Hematopoietic multipotent progenitor cell treated with erythropoietin and hydrocortisone succinate and interleukin-3 and kit ligand, for 6 days (in vitro differentiated cells): ENCODE results near the gene ENTPD6.
A peak's percentile ranks its signal among the peaks of the same experiment; 100 is the strongest.
"Not testable (repeated sequence)": the region's sequence is repeated elsewhere in the genome, so short reads cannot be mapped to it uniquely, and the experiment has no call there.

Experiments
- DNase-seq: peaks from one replicate; pipeline ENCODE4 v3.0.0-alpha.2; 2015

The ENTPD6 gene

DNA sequence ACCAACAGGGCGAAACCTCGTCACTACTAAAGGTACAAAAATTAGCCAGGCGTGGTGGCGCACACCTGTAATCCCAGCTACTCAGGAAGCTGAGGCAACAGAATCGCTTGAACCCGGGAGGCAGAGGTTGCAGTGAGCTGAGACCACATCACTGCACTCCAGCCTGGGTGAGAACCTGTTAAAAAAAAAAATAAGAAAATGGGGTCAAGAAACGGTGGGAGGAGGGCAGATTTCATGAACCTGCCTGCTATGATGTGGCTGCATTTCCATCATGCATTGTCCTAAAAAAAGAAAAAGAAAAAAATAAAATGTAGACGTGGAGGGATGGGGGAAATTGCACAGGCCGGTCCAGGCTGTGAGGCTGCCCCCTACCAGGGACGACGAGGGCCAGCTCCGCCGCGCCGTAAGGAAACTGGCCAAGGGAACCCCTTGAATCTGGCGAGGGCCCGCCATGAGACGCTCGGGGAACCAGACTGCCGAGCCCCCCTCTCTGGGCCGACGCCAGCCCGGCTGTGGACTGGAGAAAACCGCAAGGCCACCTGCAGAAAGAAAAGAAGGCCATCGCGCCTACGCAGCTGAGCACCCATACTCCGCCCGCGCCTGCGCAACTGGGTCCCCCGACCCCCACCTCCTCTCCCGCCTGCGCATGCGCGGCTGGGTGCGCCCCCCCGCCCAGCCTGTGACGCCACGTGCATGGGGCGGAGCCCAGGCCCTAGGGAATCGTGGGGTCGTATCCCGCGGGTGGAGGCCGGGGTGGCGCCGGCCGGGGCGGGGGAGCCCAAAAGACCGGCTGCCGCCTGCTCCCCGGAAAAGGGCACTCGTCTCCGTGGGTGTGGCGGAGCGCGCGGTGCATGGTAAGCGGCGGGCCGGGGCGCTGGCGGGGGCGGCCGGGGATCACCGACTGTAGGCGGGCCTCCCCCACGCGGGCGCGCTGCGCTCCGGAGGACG is at the start of gene ENTPD6:
Gene ENTPD6, plus strand, starts transcription at position 699 of the 948 bp plus-strand sequence. CDS start 10,825 bp downstream, outside the sequence.
- peak; percentile 93 for DNase-seq

DNA sequence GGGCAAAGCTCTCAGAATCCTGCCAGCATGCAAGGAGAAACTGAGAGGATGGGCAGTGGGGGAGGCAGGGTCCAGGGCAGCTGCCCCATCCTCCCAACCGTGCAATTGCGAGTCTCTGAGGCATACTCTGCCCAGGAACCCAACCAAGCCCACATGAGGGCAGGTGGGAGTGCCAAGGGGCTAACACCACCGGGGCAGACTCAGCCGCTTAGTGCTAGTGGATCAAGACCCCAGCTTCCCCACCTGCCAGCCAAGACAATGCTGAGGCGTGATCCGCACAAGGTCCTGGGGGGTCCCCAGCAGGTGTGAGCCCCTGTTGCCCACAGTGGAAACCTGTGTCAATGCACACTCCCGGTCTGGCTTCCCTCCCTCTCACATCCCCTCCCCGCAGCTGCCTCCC is 48.5 kb upstream of the ENTPD6 start:
- DNase-seq = no peak

DNA sequence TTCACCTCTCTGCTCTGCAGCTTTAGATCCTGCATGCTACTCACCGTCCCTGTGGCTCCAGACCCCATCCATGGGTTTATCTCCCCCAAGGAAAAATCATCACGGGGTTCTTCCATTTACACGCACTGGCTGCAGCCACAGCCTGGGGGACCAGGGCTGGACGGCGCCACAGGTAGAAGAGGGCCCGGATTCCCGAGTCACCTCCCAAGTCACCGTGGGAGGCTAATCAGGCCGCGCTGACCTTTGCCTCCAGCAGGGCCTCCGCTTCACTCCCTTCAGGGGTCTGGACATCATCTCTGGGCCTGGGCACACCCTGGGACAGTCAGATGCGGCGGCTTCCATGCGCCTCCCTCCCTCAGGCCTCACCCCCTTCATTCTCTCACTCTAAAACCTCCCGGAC is 47.8 kb upstream of the ENTPD6 start:
- DNase-seq = no peak

DNA sequence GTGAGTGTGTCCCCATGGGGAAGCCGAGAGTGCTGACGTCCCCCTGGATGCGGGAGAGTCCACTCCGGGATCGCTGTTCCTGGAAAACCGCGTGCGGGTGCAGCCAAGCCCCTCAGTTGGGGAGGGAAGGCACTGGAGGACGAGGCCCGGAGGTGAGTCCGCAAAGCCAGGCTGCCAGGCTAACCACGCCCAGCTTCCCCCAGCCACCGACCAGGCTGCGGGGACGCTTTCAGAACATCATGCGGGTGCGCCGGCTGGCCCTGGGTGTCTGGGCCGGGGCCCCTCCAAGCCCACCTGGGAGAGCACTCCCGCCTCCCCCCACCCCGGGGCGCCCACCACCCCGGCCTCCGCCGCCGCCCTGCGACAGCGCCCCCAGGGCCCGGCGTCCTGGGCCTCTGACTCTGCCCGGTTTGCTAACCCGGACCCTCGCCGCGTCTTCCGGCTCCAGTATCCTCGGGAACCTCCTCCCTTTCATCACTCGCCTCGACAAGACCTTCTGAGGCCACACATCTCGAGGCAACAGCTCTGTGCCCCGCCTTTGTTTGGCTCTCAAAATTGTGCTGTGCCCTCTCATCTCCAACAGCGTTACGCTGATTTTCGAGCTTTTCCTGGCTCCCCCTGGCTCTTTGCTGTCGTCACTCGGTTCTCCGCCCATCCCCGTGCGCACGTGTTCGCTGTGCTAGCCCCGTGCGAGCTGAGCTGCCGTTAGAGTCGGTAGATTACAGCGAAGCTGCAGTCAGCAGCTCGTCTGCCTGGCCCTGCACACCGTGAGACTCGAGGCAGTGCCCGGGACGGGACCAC is 47.1 kb upstream of the ENTPD6 start:
- DNase-seq = peak; percentile 20

DNA sequence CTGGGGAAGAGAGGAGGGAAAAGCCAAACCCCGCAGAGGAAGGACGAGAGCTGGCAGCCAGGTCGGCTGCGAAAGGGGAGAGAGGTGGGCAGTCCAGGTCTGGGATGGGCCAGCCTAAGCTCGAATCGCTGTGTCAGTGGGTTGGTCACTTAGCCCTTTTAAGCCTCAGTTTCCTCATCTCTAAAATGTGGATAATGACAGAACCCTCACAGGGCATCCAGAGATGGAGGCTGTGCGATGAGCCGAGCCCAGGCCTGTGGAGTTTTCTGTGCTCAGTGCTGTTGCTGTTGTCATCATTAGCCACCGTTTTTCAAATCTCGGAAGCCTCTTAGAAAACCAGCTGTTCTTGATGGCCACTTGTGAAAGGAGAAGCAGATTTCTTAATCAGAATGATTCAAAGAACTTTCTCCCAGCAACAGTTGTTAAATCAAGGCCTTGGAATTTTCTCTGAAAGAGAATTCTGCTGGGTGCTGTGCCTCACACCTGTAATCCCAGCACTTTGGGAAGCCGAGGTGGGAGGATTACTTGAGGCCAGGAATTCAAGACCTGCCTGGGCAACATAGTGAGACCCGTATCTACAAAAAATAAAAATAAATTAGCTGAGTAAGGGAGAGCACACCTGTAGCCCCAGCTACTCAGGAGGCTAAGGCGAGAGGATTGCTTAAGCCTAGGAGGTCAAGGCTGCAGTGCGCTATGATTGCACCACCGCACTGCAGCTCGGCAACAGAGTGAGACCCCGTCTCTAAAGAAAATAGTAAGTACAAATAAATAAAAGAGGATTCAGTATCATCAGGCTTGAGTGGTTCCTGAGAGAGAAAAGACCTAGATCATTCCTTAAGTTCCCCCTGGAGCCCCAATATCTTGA is 46.3 kb upstream of the ENTPD6 start:
- DNase-seq = no peak

DNA sequence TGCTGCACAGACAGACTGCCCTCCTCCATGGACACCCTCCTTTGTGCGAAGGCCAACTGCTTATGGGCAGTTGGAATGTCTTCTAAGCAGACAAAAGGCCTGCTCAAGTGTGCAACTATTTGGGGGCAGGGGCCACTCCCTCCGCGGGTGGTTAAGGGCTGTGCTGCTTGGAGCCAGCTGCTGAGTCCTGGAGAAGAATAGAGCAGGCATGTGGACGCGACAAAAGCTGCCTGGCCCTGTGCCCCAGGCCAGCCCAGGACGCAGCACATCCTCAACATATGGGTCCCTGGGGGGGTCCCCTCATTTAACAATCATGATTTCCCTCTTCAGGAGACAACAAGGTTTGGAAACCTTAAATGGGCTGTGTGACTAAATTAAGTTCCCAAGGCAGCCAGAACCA is 45.5 kb upstream of the ENTPD6 start:
- no peak for DNase-seq

DNA sequence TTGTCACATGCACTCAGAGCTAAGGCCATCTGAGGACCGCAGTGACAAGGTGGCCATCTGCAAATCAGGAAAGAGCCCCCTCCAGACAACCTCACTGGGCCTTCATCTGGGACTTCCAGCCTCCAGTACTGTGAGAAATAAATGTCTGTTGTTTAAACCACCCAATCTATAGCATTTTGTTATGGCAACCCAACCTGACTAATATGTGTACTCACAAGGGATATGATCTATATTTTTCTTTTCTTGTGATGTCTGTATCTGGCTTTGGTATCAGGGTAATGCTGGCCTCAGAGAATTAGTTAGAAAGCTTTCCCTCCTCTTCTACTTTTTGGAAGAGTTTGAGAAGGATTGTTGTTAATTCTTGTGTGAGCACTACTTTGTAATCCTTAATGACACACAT is 37.5 kb upstream of the ENTPD6 start:
- DNase-seq = no peak

DNA sequence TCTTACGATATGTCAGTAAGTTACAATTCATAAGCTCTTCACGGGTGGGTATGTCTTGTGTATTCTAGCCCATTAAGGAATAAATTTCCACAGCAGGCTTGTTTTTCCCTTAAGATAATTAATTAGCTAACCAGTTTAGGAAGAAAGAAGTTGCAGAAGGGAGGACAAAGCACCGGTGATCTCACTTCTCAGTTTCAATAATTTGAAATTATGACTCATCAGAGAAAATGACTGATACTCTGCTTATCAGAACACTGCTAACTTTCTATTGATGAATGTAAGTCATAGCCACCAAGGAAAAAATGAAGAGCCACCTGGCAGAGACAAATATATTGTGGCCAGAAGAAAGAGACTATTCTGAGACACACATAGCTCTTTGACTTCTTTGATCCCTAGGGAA is 35.0 kb upstream of the ENTPD6 start:
- DNase-seq = no peak

DNA sequence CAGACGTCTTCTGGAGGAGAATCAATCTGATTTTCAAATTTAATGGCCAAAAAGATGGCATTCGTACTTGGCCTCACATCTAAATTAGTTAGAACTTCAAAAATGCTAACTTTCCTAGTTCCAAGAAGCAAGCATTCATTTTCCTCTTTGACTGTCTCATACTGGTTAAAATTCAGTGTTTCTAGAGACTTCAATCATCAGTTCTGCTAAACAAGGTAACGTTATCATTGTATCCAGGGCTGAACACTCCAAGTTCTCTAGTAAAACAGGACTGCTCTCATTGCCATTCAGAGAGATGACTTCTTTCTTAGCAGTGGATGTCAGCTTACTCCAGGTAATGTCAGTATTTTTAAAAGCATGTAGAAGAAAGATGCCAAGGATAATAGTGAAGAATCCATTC is 34.6 kb upstream of the ENTPD6 start:
- DNase-seq = no peak

DNA sequence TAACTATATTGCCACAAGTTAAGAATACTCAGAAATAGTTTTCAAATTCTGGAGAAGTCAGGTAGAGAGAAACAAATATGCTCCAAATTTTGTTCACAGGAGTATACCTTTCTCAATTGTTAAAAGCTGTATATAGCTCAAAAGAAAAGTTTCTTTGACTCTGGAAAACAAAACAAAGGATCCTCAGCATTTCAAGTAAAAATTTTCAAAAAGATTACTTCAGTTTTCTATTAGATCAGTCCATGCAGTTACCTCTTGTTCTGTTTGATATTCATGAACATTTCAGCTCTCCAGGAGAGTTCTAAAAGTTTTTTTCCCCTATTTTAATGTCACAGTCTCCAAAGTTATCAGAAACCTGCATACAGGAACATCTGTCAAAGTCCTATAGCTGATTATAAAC is 30.4 kb upstream of the ENTPD6 start:
- no peak for DNase-seq

DNA sequence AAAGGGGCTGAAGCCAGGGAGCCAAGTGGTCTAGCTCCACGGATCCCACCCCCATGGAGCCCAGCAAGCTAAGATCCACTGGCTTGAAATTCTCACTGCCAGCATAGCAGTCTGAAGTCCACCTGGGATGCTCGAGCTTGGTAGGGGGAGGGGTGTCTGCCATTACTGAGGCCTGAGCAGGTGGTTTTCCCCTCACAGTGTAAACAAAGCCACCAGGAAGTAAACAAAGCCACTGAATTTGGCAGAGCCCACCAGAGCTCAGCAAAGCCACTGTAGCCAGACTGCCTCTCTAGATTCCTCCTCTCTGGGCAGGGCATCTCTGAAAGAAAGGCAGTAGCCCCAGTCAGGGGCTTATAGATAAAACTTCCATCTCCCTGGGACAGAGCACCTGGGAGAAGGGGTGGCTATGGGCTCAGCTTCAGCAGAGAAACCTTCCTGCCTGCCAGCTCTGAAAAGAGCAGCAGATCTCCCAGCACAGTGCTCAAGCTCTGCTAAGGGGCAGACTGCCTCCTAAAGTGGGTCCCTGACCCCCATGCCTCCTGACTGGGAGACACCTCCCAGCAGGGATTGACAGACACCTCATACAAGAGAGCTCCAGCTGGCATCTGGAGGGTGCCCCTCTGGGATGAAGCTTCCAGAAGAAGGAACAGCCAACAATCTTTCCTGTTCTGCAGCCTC is 29.3 kb upstream of the ENTPD6 start:
- not testable (repeated sequence) for DNase-seq

DNA sequence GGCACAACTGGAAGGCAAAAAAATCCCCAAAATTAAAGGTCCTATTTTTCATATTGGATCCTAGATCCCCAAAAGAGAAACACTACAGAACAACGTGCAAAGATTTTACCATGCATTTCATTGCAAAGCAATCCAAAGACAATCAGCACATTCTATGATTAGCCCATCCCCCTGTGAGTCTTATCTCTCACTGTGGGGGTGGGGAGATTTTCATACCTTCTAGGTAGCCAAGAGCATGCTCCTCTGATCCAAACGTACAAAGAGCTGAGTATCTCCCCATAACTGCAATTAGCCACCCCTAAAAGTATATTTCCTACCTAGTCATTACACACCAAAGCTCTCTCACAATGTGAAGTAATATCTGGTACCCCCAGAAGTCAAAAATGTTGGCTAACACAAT is 22.2 kb upstream of the ENTPD6 start:
- DNase-seq = no peak

DNA sequence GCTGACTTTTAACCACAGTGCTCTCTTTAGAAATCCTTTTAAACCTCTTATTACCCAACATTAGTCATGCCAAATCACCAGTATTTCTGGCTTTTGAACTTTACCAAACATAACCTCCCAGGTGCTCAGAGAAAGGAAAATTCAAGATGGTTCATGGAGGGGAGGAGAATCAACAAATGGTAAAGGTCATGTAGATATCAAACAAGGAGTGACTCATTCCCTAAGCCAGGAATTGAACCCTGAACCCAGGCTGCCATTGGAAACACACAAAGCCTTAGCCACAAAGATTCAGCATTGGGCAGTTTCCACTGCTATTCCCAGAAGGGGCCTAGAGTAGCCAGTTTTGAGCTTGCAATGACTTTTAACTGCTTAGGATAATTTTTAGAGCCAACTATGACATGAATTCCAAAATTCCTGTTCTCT is 21.6 kb upstream of the ENTPD6 start:
- DNase-seq = no peak

DNA sequence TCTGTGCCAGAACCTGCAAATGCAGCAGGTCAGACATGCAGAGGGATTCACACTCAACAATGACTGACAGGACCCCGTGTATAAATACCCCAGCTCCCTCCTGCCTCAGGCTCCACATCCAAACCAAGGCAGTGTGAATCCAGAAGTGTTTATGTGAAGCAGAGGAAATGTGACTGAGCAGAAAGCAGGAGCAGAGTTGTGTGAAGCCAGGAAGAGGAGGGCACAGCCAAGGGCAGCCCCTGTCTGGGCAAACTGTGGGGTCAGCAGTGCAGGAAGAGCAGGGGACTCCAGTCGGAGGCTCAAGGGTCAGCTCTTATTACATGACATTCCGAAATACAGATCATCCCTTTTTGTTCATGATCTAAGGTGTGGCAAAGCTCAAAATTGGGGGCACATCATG is 19.3 kb upstream of the ENTPD6 start:
- no peak for DNase-seq

DNA sequence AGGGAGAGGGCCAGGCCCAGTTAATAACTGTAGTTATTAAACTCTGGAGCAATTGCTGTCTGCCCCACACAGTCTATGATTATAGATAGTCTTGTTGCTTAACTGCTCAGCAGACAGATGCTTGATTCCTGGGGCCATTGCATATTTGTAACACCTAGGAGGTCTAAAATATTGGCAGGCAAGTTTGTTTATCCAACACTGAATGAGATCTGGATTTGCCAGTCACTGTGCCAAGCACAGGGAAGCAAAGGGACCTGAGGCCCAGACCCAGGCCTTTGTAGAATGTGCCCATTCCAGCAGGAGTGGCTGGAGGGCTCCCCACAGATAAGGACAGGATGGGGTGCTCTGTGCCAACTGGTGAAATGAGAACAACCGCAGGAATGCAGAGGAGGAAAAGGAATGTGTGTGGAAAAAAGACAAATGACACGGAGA is 17.6 kb upstream of the ENTPD6 start:
- no peak for DNase-seq

DNA sequence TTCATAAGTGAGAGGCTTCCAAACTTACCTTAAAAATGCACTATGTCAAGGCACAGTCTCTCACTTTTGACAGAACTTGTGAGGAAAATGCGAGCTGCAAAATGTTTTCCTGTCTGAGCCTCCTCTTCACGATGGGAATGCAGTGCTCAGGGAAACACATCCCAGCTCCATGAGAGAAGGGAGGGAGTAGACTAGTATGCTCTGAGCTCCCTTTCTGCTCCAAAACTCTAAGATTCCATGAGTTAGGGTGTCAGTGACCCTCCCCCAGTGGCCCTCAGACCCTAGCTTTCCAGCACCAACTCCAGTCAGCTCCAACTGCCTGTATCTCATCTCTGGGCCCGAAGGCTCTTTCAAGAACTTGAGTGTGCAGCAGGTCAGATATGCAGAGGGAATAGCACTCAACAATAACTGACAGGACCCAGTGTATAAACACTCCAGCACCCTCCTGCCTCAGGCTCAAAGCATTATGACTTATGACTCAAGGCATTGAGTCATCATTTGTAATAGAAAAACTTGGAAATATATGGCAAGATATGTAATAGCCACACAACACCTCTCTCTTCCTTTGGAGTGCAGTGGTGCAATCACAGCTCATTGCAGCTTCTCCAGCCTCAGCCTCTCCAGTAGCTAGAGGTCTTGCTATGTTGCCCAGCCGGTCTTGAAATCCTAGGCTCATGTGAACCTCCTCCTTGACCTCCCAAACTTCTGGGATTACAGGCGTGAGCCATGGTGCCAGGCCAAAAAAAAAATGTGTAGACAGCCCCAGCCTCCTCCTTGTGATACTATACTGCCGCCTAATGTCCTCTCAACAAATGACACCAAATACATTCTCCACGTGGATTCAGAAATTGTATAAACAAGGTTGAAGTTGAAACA is 16.7 kb upstream of the ENTPD6 start:
- DNase-seq = peak; percentile 74

DNA sequence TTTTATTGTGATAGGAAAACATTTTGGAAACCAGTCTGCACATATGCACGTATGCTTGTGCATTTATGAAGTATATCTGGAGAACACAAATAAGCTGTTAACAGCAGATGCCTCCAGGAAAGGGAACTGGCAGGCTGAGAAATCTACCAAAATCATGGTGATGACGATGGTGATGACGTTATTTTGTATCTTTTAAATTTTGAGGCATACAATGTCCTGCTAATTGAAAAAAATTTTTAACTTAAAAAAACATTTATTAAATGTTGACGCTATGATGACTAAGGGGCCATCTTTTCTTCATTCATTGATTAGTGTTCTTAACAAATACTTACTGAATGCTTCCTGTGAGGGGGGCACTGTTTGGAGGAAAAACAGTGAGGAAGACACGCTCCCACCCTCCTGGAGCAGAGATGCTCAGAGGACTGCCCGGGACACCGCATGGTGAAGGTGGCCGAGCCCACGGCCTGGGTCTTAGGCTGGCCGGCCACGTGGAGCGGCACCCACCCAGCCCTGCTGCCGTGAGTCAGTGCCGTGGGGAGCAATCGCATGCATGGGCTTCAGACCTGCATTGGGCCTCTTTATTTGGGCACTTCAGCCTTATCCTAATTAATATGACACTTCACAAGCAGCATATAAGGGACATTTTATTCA is 15.9 kb upstream of the ENTPD6 start:
- no peak for DNase-seq

DNA sequence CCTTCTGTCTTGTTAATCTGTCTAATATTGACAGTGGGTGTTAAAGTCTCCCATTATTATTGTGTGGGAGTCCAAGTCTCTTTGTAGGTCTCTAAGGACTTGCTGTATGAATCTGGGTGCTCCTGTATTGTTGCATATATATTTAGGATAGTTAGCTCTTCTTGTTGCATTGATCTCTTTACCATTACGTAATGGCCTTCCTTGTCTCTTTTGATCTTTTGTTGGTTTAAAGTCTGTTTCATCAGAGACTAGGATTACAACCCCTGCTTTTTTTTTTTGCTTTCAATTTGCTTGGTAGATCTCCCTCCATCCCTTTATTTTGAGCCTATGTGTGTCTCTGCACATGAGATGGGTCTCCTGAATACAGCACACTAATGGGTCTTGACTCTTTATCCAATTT is 11.1 kb upstream of the ENTPD6 start:
- DNase-seq = not testable (repeated sequence)

DNA sequence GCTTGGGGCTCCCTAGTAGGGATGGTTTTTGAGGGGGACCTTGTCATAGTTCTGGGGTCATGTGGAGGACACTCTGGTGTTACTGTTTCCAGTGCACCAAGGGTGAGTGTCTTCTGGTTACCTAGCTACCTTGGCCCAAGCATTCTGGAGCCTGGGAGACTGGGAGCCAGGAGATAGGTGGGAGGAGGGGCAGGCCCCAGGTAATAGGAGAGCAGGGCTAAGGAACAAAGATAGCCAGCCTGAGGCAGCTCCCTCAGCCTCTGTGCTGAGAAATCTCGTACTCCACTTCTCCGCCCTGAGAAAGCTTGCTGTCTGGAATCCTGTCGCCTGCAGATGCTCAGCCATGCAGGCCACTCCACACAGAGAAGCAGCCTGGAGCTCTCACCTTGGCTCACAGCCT is 8.3 kb upstream of the ENTPD6 start:
- no peak for DNase-seq

DNA sequence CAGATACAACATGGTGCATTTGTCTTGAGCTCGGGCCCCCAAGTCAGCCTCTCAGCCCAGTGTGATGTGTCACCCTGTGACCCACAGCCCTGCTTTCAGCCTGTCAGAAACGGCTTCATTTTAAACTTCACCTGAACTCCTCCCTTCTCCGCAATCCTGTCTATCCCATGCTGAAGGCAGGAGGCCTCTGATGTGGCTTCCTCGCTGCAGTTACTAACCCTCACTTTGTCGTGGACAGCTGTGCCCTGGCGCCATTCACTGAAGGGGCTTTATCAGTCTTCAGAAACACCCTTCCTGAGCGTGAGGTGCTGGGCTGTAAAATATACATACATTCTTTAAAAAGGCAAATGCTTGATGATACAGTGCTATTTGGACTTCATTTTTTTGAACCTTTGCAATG is 7.9 kb upstream of the ENTPD6 start:
- no peak for DNase-seq

DNA sequence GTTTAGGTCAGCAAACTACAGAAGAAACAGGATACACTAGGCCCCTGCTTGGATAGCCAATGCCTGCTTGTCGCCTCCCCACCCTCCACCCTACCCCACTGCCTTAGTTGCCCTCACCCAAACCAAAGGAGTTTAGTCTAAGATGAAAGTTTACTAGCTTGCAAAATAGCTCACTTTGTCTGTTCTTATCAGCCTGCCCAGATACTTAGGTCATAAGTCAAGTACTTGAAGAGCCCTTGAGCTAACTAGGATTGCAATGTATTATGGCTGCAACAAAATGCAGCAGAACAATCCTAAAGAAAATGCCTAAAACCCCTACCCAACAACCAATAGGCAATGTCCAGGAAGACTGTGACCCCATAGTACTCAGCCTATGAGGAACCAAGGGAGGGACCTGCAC is 7.3 kb upstream of the ENTPD6 start:
- DNase-seq = peak; percentile 20
